ENCODE data around the gene PSMD1.

DNA sequence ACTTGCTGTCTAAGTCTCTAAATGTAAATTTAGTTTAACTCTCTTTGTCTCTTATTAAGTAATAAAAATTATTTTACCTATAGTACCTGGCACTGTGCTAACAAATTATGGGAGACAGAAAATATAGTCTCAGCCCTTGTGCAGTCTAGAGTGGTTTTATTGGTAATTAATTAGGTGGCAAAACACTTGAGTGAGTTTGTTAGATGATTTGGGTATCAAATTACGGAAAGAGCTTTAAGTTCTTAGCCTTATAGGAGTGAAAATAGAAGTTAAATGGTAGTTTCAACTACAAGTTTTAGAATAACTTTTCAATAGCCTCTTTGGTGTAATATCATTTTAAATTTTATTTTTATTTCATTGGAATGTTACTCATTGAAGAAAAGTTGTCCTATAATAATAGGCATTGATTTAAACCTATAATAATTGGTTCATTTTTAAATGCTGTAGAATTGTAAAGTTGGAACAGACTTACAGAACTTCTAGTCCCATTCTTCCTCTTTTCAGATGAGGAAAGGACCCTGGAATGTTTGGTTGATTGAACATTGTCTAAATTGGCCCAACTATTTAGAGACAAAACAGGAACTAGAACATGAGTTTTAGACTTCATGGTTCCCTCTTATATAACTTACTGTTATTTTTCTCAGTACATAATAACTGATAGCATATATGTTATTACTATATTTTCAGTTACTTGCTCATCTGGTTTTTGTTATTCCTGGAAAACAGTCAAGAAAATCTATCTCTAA lies 78.4 kb downstream of the PSMD1 start:
- TF ChIP-seq, protein P1, sequence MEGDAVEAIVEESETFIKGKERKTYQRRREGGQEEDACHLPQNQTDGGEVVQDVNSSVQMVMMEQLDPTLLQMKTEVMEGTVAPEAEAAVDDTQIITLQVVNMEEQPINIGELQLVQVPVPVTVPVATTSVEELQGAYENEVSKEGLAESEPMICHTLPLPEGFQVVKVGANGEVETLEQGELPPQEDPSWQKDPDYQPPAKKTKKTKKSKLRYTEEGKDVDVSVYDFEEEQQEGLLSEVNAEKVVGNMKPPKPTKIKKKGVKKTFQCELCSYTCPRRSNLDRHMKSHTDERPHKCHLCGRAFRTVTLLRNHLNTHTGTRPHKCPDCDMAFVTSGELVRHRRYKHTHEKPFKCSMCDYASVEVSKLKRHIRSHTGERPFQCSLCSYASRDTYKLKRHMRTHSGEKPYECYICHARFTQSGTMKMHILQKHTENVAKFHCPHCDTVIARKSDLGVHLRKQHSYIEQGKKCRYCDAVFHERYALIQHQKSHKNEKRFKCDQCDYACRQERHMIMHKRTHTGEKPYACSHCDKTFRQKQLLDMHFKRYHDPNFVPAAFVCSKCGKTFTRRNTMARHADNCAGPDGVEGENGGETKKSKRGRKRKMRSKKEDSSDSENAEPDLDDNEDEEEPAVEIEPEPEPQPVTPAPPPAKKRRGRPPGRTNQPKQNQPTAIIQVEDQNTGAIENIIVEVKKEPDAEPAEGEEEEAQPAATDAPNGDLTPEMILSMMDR (IDR thresholded peaks at IDR 0.05) = no peak
- TF ChIP-seq ZFX (IDR thresholded peaks at IDR 0.05; ENCODE audit: borderline replicate concordance) = no peak
